NCI-H69 (cell line): ENCODE results near the gene ZMYND11.
"Not testable (repeated sequence)": the region's sequence is repeated elsewhere in the genome, so short reads cannot be mapped to it uniquely, and the experiment has no call there.

ENCODE experiments used
- DNase-seq: peaks from one replicate; lab custom pipeline; 2025; lab: John Stamatoyannopoulos, UW

ZMYND11 gene

GRCh38 chr10:244227-244626, 109.0 kb downstream of the ZMYND11 start:
- DNase-seq: no peak

DNA sequence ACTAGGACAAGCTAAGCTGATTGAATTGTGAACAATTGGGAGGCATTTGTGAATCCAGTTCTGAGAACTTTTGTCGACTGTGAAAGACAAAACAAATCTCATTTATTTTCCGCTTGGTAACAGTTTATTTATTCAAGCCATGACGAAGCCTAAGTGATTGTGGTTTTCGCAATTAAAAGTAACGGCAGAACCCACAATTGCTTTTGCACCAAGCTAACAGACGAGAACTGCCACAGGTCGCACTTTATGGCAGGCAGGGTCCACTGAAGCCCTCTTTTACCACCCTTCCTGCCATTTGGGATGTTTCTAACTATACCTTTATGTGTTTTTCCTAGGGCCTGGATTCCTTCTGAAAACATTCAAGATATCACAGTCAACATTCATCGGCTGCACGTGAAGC, 111.2 kb downstream of the ZMYND11 start:
- no peak for DNase-seq

DNA sequence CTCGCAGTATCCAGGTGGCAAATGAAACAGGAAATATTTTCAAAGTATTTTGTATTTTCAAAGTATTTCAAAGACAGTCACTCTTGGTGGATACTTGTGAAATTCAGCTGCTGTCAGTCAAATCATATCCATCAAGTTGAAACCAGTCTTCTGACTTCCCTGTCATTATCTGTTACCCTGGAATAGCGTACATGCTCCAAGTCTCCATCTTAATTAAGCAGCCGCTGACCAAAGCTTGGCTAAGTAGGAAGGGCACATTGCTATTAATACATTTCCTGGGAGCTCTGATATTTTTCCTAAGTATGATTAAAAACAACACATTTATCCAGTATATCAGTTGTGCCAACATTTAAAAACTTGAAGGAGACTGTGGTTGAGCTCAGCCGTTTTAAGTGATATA, 112.2 kb downstream of the ZMYND11 start:
- no peak for DNase-seq

GRCh38 chr10:248307-248706, 113.1 kb downstream of the ZMYND11 start:
- no peak for DNase-seq

DNA sequence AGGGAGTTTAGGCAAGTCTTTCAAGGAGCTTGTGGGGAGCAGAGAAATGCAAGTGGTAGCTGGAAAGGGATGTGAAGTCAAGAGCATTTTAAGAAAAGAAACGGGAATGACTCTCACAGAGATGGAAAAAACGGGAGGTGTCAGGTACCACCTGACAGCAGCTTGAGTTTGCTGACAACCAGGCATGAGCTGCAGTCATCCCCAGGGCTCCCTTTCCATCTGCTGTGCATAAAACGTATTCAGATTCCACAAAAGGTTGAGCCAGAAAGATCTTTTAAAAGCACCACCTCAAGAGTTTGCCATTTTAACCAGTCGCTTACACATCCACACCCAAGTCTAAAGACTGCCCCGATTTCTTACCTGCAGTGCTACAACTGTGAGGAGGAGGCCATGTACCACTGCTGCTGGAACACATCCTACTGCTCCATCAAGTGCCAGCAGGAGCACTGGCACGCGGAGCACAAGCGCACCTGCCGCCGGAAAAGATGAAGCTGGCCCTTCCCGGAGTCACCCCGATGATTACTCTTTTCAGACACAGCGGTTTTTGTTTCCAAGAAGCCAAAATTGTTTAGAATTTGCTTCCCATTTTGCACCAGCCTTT, 116.8 kb downstream of the ZMYND11 start:
- no peak for DNase-seq

- DNase-seq: no peak
Observed at GRCh38 chr10:260819-261429, 125.7 kb downstream of the ZMYND11 start.

GRCh38 chr10:264160-265073, 129.2 kb downstream of the ZMYND11 start:
- not testable (repeated sequence) for DNase-seq

GRCh38 chr10:265074-265440, 129.8 kb downstream of the ZMYND11 start:
- not testable (repeated sequence) for DNase-seq

- not testable (repeated sequence) for DNase-seq
Observed at GRCh38 chr10:265816-266588, 130.7 kb downstream of the ZMYND11 start.

DNA sequence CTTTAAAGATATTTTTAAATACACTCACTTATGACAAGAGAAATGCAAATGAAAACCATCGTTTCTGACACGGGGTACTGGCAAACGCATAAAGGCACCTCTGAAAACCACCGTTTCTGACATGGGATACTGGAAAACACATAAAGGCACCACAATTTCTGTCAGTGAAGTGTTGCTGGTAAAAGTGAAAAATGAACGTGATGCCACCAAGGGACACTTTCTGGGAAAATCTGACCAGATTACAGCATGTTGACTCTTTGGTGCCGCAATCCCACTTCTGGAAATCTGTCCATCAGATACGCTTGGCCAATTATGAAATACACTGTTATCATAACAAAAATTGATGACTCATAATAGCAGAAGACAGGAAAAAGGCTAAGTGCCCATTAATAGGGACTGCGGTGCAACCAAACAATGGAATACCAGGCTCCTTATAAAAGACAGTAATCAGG, 131.7 kb downstream of the ZMYND11 start:
- peak; percentile 25 for DNase-seq

GRCh38 chr10:267705-268104, 132.4 kb downstream of the ZMYND11 start:
- DNase-seq: no peak

GRCh38 chr10:269440-270074, 134.3 kb downstream of the ZMYND11 start:
- DNase-seq: no peak

DNA sequence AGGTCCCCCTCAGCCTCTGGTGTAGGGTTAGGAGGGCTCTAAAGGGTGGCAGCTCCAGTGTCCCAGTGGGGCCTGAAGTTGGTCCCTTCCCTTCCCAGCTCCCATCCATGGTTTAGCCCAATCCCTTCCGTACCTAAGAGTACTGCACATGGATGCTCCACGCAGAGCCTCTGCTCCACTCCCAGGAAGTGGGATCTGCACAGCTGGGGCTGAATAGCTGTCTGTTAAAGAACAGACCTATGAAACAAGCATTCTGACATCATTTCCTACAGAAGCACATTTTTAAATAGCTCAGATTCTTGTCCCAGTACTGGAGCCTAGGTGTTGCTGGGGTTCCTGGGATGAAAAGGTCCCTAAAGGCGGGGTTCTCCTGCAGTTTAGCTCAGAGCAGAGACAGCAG, 135.9 kb downstream of the ZMYND11 start:
- DNase-seq: no peak

DNA sequence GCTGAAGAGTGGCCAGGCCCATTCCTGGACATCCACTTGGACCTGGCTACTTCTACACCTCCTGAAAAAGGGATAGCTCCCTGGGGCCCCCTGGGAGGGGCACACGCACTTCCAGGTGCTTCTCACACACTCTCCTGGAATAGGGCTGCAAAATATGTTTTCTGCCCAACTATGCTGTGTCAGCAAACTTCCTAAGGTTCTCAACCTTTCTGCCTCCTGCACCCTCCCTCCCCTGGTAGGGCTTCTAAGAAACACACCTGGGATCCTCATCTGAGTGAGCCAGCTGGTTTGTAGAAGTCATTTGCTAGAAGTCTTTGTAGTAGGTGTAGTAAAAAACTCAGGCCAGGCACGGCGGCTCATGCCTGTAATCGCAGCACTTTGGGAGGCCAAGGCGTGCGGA, 136.5 kb downstream of the ZMYND11 start:
- no peak for DNase-seq

DNA sequence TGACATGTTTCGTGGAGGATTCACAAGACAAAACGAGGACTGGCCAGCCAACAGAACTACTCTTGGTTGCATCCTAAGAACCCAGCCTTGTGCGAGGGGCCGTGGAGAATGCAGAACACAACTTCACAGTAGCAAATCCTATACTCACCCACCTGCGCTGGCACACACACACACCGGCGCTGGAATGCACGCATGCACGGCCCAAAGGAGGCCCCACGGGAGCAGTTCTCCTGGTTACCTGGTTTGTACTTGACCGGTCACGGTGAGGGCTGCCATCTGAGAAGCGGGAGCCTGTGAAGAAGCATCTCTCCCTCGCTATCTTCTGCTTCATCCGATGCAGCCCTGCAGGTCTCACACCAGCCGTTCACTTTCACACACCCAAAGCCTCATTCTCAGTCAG, 137.8 kb downstream of the ZMYND11 start:
- DNase-seq: no peak

GRCh38 chr10:274866-275265, 139.6 kb downstream of the ZMYND11 start:
- no peak for DNase-seq

GRCh38 chr10:275680-276079, 140.4 kb downstream of the ZMYND11 start:
- no peak for DNase-seq

GRCh38 chr10:277963-278362, 142.7 kb downstream of the ZMYND11 start:
- no peak for DNase-seq

DNA sequence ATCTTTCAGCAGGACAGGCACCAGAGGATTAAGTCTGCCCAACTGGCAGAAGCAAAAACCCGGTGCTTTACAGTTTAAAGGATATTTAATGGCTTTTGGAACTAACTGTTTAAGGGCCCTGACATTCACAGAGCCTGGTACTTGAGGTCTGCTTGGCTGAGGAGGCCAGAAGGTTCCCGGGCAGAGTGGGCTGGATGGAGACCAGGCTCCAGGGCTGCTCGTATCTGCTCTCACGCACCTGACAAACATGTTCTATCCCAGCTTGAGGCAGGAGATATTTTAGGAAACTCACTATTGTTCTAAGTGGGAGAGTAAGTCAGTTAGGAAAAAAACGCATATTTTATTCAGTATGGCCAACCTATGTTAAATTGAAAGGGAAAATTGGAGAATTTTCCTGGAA, 143.5 kb downstream of the ZMYND11 start:
- no peak for DNase-seq

GRCh38 chr10:279232-279631, 144.0 kb downstream of the ZMYND11 start:
- DNase-seq: no peak

DNA sequence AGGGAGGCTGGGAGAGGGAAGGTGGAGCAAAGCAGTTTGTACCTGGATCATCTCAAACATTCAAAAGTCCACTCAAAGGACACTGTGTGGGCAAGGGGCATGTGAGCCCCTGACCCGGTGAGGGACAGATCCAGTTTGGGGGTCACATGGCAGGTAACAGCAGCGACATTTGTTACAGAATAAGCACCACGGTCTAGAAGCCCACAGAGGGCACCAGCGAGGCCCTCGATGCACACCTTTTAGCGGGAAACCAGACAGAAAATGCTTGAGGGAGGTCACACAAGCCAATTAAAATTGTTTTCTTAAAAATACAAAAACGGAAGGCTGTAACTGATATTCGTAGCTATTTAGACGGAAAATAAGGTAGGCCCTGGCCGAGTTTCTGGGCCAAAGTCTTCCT, 144.4 kb downstream of the ZMYND11 start:
- DNase-seq: no peak
